ENCODE data around the gene DNAJC13. TPM values are rescaled to one million over a fixed set of nuclear protein-coding genes. Genes with fewer than 3 reads are reported as not detected.

DNAJC13 gene
- total RNA-seq, 4 donors from 2014 or later = 43.6 to 73.7 (median 61.1) TPM

DNA sequence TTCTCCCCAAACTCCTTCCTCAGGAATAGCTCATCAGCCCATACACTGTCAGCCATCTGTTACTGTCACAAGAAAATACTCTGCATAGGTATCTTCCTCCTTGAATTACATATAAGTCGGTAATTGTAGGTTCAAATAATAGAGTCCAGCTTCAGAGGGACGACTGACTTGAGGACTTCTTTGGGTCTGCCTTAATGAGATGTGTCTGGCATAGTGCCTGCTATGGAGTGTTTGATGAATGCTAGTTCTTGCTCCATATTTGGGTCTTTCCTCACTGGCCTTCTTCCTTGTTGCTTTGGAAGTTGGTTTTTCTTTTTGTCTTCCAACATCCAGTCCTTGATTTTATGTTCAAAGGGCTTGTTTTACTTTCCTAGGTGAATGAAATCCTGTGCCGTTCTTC lies 113.3 kb downstream of the DNAJC13 start:
- Histone ChIP-seq H3K27ac (no peak overlapping the region), H3K36me3 (peaks cover 4 to 93% of the 10 kb centered on the region in 2 donors), H3K9me3 (no peaks in the 10 kb centered on the region), H3K4me3 (no peak overlapping the region), H3K4me1 (no peaks in the 10 kb centered on the region), H3K27me3 (no peaks in the 10 kb centered on the region)
- WGBS, 2 donors (ENCODE audit: low coverage in 1 of 2) = 64 to 78% methylated on average over 2 to 3 of the region's 3 CpGs
- ATAC-seq = no peak
- no peak for TF ChIP-seq POLR2AphosphoS5 (IDR thresholded peaks at IDR 0.05)
- TF ChIP-seq, protein P1, sequence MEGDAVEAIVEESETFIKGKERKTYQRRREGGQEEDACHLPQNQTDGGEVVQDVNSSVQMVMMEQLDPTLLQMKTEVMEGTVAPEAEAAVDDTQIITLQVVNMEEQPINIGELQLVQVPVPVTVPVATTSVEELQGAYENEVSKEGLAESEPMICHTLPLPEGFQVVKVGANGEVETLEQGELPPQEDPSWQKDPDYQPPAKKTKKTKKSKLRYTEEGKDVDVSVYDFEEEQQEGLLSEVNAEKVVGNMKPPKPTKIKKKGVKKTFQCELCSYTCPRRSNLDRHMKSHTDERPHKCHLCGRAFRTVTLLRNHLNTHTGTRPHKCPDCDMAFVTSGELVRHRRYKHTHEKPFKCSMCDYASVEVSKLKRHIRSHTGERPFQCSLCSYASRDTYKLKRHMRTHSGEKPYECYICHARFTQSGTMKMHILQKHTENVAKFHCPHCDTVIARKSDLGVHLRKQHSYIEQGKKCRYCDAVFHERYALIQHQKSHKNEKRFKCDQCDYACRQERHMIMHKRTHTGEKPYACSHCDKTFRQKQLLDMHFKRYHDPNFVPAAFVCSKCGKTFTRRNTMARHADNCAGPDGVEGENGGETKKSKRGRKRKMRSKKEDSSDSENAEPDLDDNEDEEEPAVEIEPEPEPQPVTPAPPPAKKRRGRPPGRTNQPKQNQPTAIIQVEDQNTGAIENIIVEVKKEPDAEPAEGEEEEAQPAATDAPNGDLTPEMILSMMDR (IDR thresholded peaks at IDR 0.05) = no peak
- no peak for TF ChIP-seq EP300 (IDR thresholded peaks at IDR 0.05)
- no peak for TF ChIP-seq POLR2A (IDR thresholded peaks at IDR 0.05)

DNA sequence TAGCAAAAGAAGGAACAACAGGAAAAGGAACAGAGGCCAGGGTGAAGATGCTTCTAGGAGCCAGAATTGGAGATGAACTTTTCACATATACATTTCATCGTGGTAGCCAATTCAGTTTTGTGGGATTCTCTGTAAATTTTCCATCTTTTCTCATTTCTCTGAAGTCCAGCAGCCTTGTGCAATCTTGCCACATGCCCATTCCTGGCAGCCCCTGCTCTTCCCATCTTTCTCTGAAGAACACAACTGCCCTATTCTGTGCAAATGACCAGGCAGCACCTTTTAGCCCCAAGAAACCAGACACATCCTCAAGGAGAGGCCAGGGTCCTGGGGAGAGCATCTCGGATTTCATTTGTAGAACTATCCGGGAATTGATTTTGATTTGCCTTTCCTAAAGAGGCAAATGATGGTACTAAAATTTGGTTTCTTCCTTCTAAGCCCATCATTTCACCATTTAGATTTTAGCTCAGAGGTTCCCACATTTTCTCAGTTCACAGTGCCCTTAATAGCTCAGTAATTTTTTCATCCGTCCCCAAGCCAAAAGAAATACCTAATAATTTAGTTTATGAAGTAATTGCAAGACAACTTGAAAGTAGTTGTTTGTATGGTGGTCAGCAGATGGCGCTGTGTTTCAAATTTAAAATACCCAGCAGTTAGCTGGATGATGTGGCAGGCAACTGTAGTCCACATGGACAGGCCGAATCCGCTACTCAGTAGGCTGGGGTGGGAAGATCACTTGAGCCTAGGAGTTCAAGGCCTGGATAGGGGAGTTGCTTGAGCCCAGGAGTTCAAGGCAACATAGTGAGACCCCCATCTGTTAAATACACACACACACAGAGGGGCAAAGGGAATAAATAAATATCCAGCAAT lies 118.5 kb downstream of the DNAJC13 start:
- peak; percentile 78 for ATAC-seq
- 48 to 79% methylated on average over 2 to 7 of the region's 7 CpGs for WGBS, 2 donors (ENCODE audit: low coverage in 1 of 2)
- Histone ChIP-seq H3K36me3 (peaks cover 0 to 83% of the 10 kb centered on the region in 2 donors), H3K27me3 (no peaks in the 10 kb centered on the region), H3K4me3 (no peak overlapping the region), H3K9me3 (no peaks in the 10 kb centered on the region), H3K27ac (peak overlapping the region in 1 of 4 donors; percentile 13), H3K4me1 (peaks cover 0 to 13% (median 0%) of the 10 kb centered on the region in 3 donors)
- TF ChIP-seq POLR2A (IDR thresholded peaks at IDR 0.05) = peak in 1 of 2 donors; percentile 14
- no peak for TF ChIP-seq EP300 (IDR thresholded peaks at IDR 0.05)
- TF ChIP-seq, protein P1 (IDR thresholded peaks at IDR 0.05) = peak; percentile 55 to 80 (median 72)
- no peak for TF ChIP-seq POLR2AphosphoS5 (IDR thresholded peaks at IDR 0.05)

DNA sequence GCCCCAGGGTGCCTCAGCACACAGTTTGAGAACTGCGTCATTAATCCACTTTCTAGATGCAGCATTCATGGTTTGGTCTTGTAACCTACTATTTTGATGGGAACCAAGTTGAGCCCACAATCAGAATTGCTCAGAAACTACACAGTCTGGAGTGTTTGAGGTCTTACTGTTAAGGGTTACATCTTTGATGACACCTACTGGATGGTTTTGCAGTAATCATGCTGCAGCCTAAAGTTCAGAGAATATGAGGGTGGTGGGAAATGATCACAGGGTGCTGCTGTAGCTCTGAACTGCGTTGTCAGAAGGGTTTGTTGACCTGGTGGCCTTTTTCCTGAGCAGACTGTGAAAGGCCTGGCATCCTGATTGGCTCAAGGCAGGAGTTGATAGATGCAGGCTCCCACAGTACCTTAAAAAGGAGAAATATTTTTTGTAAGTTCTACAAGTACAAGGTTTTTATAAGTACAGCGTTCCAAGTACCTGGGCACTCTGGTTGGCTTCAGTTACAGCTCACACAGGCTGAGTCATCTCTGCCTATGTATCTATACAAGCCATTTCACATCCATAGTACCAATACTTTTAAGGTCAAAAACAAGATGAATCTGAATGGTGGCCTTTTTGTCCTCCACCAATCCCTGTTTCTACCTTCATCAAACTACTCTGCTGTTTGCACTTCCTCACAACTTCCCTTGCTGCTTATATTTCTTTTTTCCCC lies 119.3 kb downstream of the DNAJC13 start:
- Histone ChIP-seq H3K27me3 (no peaks in the 10 kb centered on the region), H3K9me3 (no peaks in the 10 kb centered on the region), H3K4me3 (no peak overlapping the region), H3K27ac (peak overlapping the region in 1 of 4 donors; percentile 13), H3K36me3 (peaks cover 0 to 83% of the 10 kb centered on the region in 2 donors), H3K4me1 (peaks cover 0 to 13% (median 0%) of the 10 kb centered on the region in 3 donors)
- no peak for TF ChIP-seq POLR2AphosphoS5 (IDR thresholded peaks at IDR 0.05)
- no peak for TF ChIP-seq EP300 (IDR thresholded peaks at IDR 0.05)
- TF ChIP-seq, protein P1 (IDR thresholded peaks at IDR 0.05) = no peak
- TF ChIP-seq POLR2A (IDR thresholded peaks at IDR 0.05) = no peak
- no peak for ATAC-seq
- 94 to 95% methylated on average over 2 to 3 of the region's 3 CpGs for WGBS, 2 donors (ENCODE audit: low coverage in 1 of 2)

DNA sequence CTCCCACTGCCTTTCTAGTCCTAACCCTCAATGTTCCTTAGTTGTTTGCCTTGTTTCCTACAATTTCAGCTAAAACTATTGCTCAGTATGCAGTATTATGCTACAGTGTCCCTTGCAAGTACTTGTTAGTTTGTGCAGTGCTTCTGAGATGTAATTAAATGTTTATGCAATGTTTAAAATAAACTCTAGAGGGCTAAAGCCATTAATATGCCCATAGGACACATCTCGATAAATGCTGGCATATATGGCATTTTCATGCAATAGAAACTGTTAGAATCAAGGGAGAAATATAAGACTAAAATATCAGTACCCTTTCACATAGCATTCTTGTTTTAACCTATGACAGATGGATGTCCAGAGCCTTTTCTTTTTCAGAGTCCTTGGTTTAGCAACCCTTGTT lies 120.0 kb downstream of the DNAJC13 start:
- ATAC-seq = no peak
- 55 to 88% methylated on average over 1 of the region's 1 CpG for WGBS, 2 donors (ENCODE audit: low coverage in 1 of 2)
- no peak overlapping the region for H3K27ac ChIP-seq
- TF ChIP-seq POLR2AphosphoS5 (IDR thresholded peaks at IDR 0.05) = no peak
- TF ChIP-seq, protein P1 (IDR thresholded peaks at IDR 0.05) = no peak
- no peak for TF ChIP-seq POLR2A (IDR thresholded peaks at IDR 0.05)
- TF ChIP-seq EP300 (IDR thresholded peaks at IDR 0.05) = no peak
- H3K4me1 ChIP-seq = peaks cover 0 to 13% (median 0%) of the 10 kb centered on the region in 3 donors
- no peak overlapping the region for H3K4me3 ChIP-seq
- H3K9me3 ChIP-seq = no peaks in the 10 kb centered on the region
- no peaks in the 10 kb centered on the region for H3K27me3 ChIP-seq
- peaks cover 0 to 78% of the 10 kb centered on the region in 2 donors for H3K36me3 ChIP-seq

Data from gastroesophageal sphincter (tissue), 4 donors.